ENCODE measurements around the gene MC1R. TPM values are rescaled to one million over a fixed set of nuclear protein-coding genes. Genes with fewer than 3 reads are reported as not detected.

MC1R gene
- 2.9 TPM for total RNA-seq (ENCODE audit: unreplicated experiment)
- long read RNA-seq, result 0 reads

GRCh38 chr16:89918453-89919347 is at the start of gene MC1R:
MC1R (plus strand) TSS chr16:89918862; CDS start chr16:89919259, 397 bp downstream.
- peak; percentile 70 for DNase-seq (ENCODE audit: low spot score)
- TF ChIP-seq CTCF (IDR thresholded peaks at IDR 0.05; ENCODE audit: unreplicated experiment), result peak; percentile 63
- H3K36me3 Mint-ChIP-seq (ENCODE audit: low read depth, unreplicated experiment), result peaks cover 10% of the 10 kb centered on the region
- H3K4me3 Mint-ChIP-seq (ENCODE audit: unreplicated experiment), result no peak within 1 kb of the TSS
- H3K27me3 Mint-ChIP-seq (ENCODE audit: unreplicated experiment), result peaks cover 21% of the 10 kb centered on the region
- H3K27ac Mint-ChIP-seq (ENCODE audit: unreplicated experiment), result peak within 1 kb of the TSS; percentile 9
- peaks cover 7% of the 10 kb centered on the region for H3K4me1 Mint-ChIP-seq (ENCODE audit: unreplicated experiment)
- no peaks in the 10 kb centered on the region for H3K9me3 Mint-ChIP-seq (ENCODE audit: unreplicated experiment)

GRCh38 chr16:89869911-89870310 is 48.8 kb upstream of the MC1R start:
- Mint-ChIP-seq H3K36me3 (ENCODE audit: low read depth, unreplicated experiment) (peaks cover 7% of the 10 kb centered on the region), H3K27ac (ENCODE audit: unreplicated experiment) (no peak overlapping the region), H3K9me3 (ENCODE audit: unreplicated experiment) (no peaks in the 10 kb centered on the region), H3K4me3 (ENCODE audit: unreplicated experiment) (no peak overlapping the region), H3K27me3 (ENCODE audit: unreplicated experiment) (peaks cover 10% of the 10 kb centered on the region), H3K4me1 (ENCODE audit: unreplicated experiment) (no peaks in the 10 kb centered on the region)
- no peak for DNase-seq (ENCODE audit: low spot score)
- TF ChIP-seq CTCF (IDR thresholded peaks at IDR 0.05; ENCODE audit: unreplicated experiment), result no peak

- H3K27me3 Mint-ChIP-seq (ENCODE audit: unreplicated experiment), result peaks cover 14% of the 10 kb centered on the region
- H3K4me3 Mint-ChIP-seq (ENCODE audit: unreplicated experiment), result no peak overlapping the region
- H3K36me3 Mint-ChIP-seq (ENCODE audit: low read depth, unreplicated experiment), result peaks cover 8% of the 10 kb centered on the region
- no peaks in the 10 kb centered on the region for H3K9me3 Mint-ChIP-seq (ENCODE audit: unreplicated experiment)
- H3K27ac Mint-ChIP-seq (ENCODE audit: unreplicated experiment), result no peak overlapping the region
- H3K4me1 Mint-ChIP-seq (ENCODE audit: unreplicated experiment), result peaks cover 2% of the 10 kb centered on the region
- TF ChIP-seq CTCF (IDR thresholded peaks at IDR 0.05; ENCODE audit: unreplicated experiment), result no peak
- no peak for DNase-seq (ENCODE audit: low spot score)
These were observed 48.2 kb upstream of the MC1R start for GRCh38 chr16:89870440-89870839.

GRCh38 chr16:89871895-89872294 is 46.8 kb upstream of the MC1R start:
- no peak for TF ChIP-seq CTCF (IDR thresholded peaks at IDR 0.05; ENCODE audit: unreplicated experiment)
- no peak for DNase-seq (ENCODE audit: low spot score)
- H3K9me3 Mint-ChIP-seq (ENCODE audit: unreplicated experiment), result no peaks in the 10 kb centered on the region
- peaks cover 14% of the 10 kb centered on the region for H3K27me3 Mint-ChIP-seq (ENCODE audit: unreplicated experiment)
- H3K36me3 Mint-ChIP-seq (ENCODE audit: low read depth, unreplicated experiment), result peaks cover 8% of the 10 kb centered on the region
- no peak overlapping the region for H3K4me3 Mint-ChIP-seq (ENCODE audit: unreplicated experiment)
- H3K27ac Mint-ChIP-seq (ENCODE audit: unreplicated experiment), result no peak overlapping the region
- H3K4me1 Mint-ChIP-seq (ENCODE audit: unreplicated experiment), result peaks cover 2% of the 10 kb centered on the region
